Stimulated activated CD8-positive, alpha-beta memory T cell treated with anti-CD3 and anti-CD28 coated beads, Interleukin-12 subunit alpha, Interleukin-12 subunit beta, amount 100 ng/mL, for 1 hour (primary cell): ENCODE results near the gene TTLL9.

Experiments
- DNase-seq: peaks from one replicate; pipeline ENCODE4 v3.0.0-alpha.2; 2020; ENCODE audit warnings: low read depth

TTLL9 gene

DNA sequence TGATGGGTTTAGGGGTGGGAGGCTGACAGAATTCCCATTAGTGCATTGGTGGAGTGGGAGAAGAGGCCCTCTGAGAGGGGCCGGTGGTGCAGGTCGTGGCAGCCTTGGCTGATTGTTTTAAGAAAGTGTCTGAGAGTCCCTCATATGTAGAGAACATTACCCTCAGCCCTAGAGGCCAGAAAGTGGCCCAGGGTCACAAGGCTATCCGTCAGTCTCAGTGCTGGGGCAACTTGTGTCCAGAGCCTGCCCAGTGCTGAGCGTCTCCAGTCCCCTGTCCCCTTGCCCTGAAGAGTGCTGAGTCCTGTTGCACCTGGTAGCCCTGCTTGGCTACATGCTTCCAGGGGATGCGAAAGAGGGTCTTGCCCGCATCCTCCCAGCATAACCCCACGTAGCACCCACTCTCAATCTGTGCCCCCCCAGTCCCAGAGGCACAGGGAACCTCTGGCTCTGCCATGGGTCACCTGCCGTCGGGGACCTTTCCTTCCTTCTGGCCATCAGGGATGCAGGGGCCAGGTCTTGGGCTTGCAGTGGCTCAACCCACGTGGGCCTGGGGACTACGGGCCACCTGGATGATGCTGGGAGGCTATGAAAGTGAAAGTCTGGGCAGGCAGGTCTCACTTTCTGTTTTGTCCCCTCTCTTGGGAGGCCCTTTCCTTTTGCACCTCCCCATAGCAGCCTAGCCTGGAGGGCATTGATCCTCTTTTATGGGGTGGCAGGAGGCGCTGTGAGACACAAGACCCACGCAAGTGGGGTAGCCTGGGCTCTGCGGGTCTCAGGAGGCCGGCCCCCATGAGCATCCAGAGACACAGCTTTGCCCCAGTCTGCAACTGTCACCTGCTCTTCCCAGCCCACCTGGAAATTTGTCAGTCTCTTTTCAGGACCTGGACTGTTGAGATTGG lies 12.3 kb upstream of the TTLL9 start:
- DNase-seq = no peak

DNA sequence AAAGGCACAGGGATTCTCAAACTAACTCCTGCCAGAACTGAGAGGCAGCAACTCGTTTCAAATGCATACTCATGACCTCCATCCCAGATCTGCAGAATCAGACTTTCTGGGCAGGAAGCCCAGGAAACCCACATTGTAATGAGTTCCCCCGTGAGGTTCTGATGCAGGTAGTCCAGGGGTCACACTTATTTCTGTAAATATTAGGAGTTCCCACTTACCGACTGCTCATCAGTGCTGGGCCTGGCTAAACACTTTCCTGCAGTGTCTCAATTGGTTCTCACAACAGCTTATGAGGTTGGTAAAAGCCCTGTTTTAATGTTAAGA lies 11.7 kb upstream of the TTLL9 start:
- DNase-seq = no peak

DNA sequence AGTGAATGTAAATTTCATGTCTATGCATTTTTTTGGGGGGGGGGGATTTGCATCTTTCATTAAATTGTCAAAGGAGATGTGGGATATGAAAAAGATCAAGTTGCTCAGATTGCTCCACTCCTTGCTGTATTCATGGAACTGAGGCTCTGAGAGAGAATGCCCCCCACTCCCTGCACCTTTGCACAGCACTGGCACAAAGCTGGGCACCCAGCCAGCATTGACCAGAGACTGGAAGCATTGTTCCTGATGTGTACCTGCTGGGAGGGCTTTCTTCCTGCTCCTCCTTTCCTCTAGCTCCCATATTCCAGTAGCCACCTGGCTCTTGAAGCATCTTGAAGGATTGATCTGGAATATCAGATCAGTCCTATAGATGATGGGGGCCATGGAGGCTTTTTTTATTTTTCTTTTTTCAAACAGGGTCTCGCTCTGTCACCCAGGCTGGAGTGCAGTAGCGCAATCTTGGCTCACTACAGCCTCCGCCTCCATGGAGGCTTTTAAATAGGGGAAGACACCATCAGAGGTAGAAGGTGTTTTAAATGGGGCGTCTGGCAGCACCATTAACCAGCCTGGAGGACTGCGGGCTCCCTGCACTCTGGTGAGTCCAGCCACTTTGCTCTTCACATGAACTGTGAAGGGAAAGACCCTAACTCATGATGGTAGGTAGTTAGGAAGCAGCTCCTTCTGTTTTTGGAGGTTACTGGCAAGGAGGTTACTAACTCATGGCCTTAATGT lies 11.0 kb upstream of the TTLL9 start:
- no peak for DNase-seq

DNA sequence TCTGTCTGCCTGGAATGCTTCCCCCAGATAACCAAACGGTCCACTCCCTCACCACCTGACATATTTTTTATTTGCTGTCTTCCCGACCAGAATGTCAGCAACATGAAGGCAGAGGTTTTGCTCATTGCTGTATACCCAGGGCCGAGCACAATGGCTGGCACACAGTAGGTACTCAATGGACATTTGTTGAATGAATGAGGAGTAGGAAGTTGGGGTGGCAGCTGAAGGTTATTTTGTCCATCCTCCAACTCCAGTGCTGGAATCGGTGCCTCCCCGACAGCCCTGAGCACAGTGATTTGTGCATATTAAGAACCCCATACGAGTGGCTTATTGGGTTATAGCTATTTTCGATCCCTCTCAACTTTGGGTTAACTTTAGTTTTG lies 10.4 kb upstream of the TTLL9 start:
- DNase-seq = no peak

DNA sequence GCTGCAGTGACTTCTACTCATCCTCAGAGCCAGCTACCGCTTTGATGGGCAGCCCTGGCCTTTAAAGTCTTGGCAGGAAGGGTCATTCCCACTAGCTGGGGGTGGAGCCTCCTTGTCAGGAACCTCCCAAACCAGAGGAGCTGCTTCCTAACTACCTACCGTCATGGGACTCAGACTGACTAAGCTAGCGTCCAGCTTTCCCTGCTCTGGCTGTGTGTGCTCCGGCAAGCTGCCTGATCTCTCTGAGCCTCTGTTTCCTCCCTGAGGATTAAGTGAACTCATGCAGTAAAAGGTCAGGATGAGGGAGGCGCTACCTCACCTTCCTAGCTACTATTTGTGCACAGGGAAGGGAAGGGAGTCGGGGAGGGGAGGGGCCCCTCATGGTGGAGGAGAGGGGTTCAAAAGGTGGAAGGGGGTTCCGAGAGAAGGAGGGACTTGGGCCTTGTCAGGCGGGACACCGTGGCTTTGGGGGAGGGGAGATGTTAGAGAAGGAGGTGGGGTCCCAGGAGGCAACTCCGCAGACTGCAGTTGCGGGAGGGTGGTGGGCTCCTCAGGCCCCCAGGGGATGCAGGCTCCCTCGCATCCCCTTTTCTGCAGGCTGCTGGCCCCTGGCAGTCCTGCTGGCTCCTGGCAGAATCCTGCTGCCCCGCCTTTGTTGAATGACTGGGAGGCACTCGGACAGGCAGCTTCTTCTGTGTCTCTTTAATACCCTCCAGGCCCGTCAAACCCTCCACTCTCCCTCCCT lies 9.9 kb upstream of the TTLL9 start:
- no peak for DNase-seq

DNA sequence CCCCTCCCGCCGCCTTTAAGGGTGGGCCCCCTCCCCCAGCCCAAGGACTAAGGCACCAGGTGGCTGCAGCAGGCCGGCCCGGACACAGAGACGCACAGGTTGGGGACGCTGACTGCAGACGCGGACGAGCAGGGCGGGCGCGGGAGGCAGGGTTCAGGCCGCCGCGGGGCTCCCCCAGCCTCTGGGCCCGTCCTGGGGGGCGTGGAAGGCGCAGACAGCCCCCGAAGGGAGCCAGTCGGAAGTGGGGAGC lies 9.4 kb upstream of the TTLL9 start:
- DNase-seq = no peak

DNA sequence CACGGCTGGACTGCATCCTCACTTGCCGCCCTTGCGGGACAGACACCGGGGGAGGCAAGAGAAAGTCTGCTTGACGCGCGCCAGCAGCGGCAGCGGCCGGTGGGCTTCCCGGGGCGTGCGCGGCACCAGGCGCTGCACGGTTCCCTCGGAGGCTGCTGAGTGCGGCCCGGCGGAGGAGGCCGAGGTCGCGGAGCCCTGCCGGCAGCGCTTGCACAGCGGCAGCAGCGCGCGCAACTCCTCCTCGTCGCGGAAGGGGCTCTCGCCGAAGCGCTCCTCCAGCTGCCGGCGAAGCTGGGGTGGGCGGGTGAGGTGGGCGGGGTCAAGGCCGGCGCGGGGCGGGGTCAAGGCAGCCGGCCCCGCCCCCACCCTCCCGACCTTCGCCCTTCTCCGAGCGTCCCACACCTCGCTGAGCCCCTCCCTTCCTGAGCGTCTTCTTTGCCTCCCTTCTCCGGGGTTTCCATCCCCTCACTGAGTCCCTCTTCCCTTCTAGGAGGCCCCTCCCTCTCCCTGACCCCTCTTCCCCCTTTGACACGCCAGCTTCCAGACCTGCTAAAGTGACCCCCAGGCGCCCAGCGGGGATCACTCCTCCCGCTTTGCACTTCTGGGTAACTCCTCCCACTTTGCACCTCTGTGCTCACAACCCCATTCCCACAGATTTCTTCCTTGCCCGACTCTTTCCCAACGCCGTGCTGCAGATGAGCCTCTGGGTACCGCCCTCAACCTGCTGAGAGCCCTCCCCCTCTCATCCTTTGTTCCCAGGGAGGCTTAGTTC lies 8.9 kb upstream of the TTLL9 start:
- DNase-seq = peak; percentile 35

DNA sequence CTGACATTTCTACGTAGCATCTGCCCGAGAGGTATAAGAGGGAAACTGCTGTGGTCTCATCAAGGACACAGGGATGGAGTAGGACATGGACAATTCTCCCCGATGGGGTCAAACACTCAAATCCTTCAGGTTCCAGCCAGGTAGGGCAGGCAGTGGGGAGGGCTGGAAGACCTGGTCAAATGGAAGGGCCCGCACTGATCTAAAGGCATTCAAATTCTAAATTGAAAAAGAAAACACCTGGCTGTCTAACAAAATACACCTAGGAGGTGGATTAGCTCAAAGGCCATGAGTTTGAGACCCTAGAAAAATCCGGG lies 8.3 kb upstream of the TTLL9 start:
- no peak for DNase-seq

DNA sequence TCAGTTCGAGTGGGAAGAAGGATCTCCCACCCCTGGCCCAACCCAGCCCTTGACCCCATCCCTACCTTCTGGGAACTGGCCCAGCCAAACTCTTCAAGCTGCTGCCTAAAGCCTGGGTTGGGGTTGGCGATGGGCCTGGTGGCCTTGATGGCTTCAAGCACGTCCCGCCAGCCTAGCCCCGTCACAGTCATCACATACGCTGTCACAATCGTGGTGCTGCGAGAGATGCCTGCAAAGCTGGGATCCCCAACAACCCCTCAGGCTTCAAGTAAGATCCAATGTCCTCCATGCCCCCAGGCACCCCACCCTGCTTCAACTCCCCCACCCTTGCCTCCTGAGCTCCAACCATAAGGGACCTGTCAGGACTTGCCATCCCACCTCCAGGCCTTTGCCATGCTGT lies 7.9 kb upstream of the TTLL9 start:
- DNase-seq = no peak

DNA sequence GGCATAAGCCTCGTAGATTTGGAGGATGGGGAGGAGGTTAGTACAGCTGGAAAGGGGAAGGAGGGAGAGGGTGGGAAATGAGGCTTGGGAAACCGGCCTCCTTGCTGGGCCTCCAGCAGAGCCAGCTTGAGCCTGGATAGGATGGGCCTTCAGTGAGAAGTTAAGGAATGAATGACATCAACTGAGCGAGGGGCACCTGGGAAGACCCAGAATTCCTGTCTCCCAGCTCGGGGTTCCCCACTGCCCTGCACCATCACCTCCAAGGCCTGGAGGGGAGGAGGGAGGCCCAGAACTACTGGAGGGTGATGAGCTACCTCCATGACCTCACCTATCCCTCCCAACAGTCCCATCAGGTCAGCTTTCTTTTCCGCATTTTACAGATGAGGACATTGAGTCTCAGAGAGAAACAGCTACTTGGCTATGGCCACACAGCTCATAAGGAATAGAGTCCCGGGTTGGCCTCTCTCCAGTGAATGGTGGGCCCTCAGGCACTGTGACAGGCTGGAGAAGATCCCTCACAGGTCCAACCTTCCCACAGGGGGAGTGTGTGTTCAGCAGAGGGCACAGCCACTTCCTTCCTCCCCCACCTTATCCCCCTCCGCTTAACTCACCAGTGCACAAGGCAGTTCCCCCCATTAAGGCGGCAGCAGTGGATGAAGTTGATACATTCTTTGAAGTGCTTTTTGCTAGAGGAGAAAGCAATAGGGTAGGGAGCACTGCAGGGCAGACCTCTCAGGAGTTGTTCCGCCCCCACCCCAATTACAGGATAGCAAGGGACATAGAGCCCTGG lies 6.9 kb upstream of the TTLL9 start:
- DNase-seq = no peak

DNA sequence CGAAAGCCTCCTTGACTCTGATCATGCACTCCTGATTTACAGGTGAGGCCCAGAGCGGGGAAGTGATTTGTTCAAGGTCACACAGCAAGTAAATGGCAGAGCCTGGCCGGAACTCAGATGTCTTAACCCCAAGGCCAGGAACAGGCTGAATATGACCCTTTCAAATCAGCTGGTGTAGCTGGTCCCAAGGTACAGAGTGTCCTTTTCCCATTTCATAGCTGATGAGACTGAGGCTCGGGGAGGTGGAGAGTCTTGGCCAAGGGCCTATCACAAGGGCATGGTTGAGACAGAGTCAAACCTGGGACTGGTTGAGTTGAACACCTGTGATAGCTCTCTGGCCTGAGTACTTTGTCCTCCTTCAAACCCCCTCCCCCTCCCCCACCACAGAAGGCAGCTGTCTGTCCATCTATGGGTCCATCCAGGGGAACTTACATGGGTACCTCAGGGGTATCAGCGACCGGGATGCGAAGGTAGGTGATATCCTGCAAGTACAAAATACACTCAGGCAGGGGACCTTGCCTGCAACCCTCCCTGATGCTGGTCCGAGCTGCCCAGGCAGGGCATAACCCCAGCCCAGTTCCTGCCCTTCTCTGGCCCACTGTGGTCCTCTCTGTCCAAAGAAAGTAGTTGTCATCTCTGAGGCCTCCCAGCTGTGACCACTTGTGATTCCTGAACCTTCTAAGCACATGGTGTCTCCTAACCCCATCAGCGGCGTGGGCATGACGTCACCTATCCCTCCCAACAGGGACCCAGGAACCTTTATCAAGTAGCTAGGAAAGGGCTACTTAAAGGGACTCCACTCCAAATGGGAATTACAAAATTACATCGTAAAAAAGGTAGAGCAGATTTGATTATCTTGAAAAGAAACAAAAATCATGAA lies 5.7 kb upstream of the TTLL9 start:
- no peak for DNase-seq

DNA sequence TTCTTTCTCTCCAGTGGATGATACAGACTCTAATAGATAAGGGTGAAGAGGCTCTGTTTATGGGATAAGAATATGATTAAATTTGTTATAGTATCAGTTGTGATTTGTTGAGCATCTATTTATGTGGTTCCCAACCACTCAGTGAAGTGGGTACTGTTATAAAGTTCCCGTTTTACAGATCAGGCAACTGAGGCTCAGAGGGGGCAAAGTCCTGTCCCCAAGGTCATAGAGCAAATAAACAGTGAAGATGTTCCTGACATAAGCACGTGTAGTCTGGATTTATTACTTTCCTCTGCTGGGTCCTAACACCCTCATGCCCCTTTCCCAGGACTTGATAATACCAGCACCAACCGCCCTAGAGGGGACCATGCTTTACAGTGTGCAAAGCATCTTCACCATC lies 4.2 kb upstream of the TTLL9 start:
- no peak for DNase-seq

DNA sequence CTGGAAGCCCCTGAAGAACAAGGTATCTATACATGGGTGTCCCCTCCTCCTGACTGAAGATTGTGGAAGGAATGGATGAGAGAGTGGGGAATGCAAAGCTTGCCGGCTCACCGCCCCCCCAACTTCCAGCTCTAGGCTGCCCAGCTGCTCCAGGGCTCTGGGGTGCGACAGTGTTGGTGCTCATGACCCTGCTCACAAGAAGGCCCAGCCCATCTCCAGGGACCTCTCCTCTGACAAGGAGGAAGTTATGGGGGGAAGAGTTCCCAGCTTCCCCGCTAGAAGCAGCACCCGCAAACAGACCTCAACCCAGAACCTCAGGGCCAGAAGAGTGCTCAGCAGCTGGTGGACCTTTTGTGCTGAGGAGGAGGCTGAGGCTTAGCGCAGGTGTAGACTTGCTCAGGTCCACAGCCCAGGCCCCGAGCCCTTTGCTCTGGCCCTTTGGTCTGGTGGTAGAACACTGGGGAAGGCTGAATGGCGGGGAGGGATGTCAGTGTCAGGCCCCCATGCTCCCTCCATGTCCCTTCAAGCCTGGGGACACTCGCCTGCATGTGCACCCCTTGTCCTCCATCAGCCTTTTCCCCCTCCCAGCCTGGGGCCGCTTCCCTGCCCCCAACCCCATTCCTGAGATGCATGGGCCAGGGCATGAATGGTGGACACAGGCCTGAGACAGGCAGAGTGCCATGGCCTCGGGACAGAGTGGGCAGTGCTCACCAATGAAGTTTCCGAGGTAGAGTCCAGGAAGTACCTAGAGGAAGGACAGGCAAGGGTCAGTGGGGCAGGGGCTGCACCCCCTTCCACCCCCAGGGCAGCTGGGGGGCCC lies 1.4 kb upstream of the TTLL9 start:
- DNase-seq = no peak

DNA sequence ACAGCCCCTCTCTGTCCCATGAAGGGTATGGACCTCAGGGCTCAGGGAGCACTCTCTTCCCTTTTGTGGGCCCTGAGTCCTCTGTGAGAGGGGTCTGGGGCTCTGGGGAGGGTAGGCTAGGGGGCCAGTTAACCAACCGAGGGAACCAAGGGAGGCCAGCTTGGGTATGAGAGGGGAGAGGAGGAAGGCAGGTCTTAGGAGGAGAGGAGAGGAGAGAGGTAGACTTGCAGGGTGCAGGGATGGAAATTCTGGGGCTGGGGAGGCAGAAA lies 827 bp upstream of the TTLL9 start:
- DNase-seq = no peak

DNA sequence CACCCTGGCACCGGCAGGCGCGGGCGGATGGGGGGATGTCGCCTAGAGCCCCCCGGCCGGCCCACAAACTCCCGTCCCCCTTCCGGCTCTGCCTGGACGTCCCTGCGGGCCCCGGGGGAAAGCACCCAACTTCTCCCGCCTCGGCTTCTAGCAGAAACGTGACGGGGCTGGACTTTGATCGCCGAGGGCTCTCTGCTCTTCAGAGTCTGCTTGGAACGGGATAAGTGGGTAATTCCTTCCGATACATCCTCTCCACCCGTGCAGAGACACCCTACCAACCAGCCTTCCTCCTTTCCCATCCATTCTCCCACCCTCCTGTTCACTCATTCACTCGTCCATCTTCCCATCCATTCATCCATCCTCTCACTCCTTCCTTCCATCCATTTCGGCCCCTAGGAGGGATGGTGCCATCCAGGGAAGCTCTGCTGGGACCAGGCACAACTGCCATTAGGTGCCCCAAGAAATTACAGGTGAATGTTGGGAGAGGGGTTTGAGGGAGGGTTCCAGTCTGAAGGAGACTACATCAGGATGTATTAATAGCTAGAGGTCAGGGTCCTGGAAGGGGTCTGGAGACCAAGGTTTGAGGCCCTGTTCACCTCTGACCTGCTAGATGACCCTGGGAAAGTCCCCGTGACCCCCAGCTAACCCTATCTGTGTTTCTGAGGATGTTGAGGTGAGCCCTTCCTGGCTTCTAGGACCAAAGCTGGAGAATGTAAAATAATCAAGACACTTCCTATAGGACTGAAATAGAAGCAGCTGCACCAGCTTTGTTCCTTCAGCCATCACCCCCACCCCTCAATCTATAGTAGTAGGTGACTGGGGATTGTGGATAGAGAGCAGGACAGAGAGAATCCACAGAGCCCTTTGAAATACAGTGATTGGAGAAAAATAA lies 538 bp downstream of the TTLL9 start:
- DNase-seq = no peak

DNA sequence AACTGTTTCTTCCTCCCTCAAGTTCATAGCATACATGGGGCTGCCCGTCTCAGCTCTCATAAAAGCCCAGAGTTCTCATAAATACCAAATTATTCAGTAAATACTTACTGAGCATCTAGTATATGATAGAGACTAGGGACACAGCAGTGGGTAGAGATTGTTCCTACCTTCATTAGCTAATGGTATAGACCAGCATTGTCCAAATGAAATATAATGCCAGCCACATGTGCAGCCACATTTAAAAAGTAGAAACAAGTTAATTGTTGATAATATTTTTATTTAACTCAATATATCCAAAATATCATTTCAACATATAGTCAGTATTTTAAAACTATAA lies 1.2 kb downstream of the TTLL9 start:
- no peak for DNase-seq

DNA sequence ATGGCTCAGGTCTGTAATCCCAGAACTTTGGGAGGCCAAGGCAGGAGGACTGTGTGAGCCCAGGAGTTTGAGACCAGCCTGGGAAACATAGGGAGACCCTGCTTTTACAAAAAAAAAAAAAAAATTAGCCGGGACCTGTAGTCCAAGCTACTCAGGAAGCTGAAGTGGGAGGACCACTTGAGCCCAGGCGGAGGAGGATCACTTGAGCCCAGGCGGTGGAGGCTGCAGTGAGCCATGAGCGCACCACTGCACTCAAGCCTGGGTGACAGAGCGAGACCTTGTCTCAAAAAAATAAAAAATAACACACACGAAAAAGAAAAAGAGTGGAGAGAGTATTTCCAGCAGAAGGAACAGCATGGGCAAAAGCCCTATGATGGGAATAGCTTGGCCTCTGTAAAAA lies 2.0 kb downstream of the TTLL9 start:
- DNase-seq = no peak

DNA sequence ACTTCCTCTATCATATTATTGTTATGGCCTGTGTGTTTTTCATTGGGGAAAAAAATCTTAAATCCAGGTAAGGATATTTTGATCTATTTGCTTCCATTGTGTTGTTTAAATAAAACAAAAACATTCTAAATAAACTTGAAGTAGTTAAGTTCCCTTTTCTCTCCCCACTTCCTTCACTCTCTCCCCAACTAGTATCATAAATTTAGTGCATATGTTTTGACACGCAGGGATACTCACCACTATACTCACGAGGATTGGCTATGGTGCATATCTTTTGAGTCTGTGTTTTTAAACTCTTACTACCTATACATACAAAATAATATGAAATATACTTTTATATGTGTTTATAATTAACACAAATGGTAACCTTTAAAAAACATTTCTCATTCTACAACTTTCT lies 5.2 kb downstream of the TTLL9 start:
- no peak for DNase-seq

DNA sequence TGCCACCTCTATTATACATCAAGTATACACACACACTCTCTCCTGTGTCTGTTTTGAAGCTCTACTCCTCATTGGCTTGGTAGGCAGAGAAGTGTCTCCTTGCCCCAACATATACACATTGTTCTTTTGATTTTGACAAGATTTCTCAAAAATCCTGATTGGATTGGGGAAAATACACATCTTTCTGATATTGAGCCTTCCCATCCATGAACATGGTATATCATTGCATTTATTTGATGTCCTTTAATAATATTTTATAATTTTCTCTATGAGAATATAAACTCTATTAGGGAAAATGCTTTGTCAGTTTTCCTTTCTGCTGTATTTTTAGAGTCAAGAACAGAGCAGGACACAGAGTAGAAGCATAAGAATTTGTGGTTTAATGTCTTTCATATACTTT lies 7.2 kb downstream of the TTLL9 start:
- no peak for DNase-seq
